Lung (tissue), 12 donors: ENCODE measurements around the gene PCDH10. TPM values are rescaled to one million over a fixed set of nuclear protein-coding genes. Genes with fewer than 3 reads are reported as not detected.

Experiments used
- ATAC-seq: fragments of 200-7000 bp; cut with Tn5 transposase; one replicate; pipeline ENCODE4 v1.9.1; 2020; ENCODE audit warnings: moderate number of reproducible peaks; ENCODE audit not compliant: insufficient read depth, low FRiP score
- DNase-seq, 3 donors: peaks; one replicate each; pipeline ENCODE4 v3.0.0-alpha.2; 2013 to 2017
- H3K27ac ChIP-seq, 2 donors: one replicate each; pipeline ENCODE4 v1.5.1; 2013; ENCODE audit warnings: mild to moderate bottlenecking in 2 of 2, moderate library complexity in 2 of 2, control low read depth in 1 of 2, inconsistent platforms in 1 of 2, low read depth in 1 of 2, low read length in 1 of 2
- H3K27me3 ChIP-seq, 3 donors: one replicate each; pipeline ENCODE4 v1.5.1; 2013; ENCODE audit warnings: low read length in 2 of 3; ENCODE audit not compliant: control insufficient read depth in 3 of 3, insufficient read depth in 3 of 3
- H3K36me3 ChIP-seq, 4 donors: one replicate each; pipeline ENCODE4 v1.5.1; 2013; ENCODE audit warnings: low read length in 4 of 4, mild to moderate bottlenecking in 1 of 4, moderate library complexity in 1 of 4; ENCODE audit not compliant: control insufficient read depth in 4 of 4, insufficient read depth in 4 of 4
- H3K4me1 ChIP-seq, 5 donors: one replicate each; pipeline ENCODE4 v1.5.1; 2013; ENCODE audit warnings: low read length in 5 of 5, mild to moderate bottlenecking in 2 of 5, moderate library complexity in 1 of 5; ENCODE audit not compliant: control insufficient read depth in 5 of 5, insufficient read depth in 5 of 5
- H3K4me3 ChIP-seq: one replicate; pipeline ENCODE4 v1.5.1; 2013; ENCODE audit warnings: mild to moderate bottlenecking, control low read depth, moderate library complexity
- H3K9ac ChIP-seq, 2 donors: one replicate each; pipeline ENCODE4 v1.5.1; 2013; ENCODE audit warnings: low read length in 2 of 2, control low read depth in 1 of 2; ENCODE audit not compliant: insufficient read depth in 1 of 2
- H3K9me3 ChIP-seq, 4 donors: one replicate each; pipeline ENCODE4 v1.5.1; 2013; ENCODE audit warnings: low read length in 3 of 4, mild to moderate bottlenecking in 1 of 4, moderate library complexity in 1 of 4; ENCODE audit not compliant: control insufficient read depth in 4 of 4, insufficient read depth in 3 of 4
- CTCF ChIP-seq: IDR thresholded peaks from 2 replicates; pipeline ENCODE4 v1.5.1; 2012; ENCODE audit warnings: mild to moderate bottlenecking; ENCODE audit errors: control extremely low read depth, extremely low read depth
- WGBS, 2 donors: extraction: QIAGEN DNeasy Blood & Tissue Kit; methylation state at CpG; one replicate each; pipeline ENCODE4 v1.1.7; 2013; 5-methylcytosine and 5-hydroxymethylcytosine counted together
- polyA plus RNA-seq, 2 donors: library from polyadenylated mRNA; stranded (reverse); fragments of 200-250 nt; gene quantifications; one replicate each; pipeline ENCODE4 v1.2.1, GENCODE V29; 2013
- total RNA-seq, 2 donors: library from RNA; depleted of rRNA in 1 of 2; stranded (reverse); fragments of >200 nt in 1 of 2; gene quantifications; one replicate each; pipeline ENCODE4 v1.2.1, GENCODE V29; 2014 to 2021
- donor health status: control.
- donor health status: control.
- donor health status: Bipolar disorder and iron deficiency.
- donor health status: healthy.
- donor health status: DM: yes; HTN: yes; CAD: no.

PCDH10 gene
- total and polyA plus RNA-seq, 4 donors = 0.08 to 1.7 (median 0.68) TPM

GRCh38 chr4:133156556-133156955 lies 7.5 kb downstream of the PCDH10 start:
- H3K4me3 ChIP-seq = no peak overlapping the region
- H3K27me3 ChIP-seq = peaks cover 2 to 44% (median 33%) of the 10 kb centered on the region in 3 donors
- ATAC-seq = no peak
- WGBS, 2 donors = 95 to 99% methylated on average over 2 of the region's 2 CpGs
- H3K36me3 ChIP-seq = no peaks in the 10 kb centered on the region
- peaks cover 0 to 14% (median 2%) of the 10 kb centered on the region in 5 donors for H3K4me1 ChIP-seq
- peaks cover 0 to 9% (median 0%) of the 10 kb centered on the region in 4 donors for H3K9me3 ChIP-seq
- no peak overlapping the region for H3K9ac ChIP-seq
- DNase-seq = no peak
- no peak for TF ChIP-seq CTCF
- no peak overlapping the region for H3K27ac ChIP-seq

DNA sequence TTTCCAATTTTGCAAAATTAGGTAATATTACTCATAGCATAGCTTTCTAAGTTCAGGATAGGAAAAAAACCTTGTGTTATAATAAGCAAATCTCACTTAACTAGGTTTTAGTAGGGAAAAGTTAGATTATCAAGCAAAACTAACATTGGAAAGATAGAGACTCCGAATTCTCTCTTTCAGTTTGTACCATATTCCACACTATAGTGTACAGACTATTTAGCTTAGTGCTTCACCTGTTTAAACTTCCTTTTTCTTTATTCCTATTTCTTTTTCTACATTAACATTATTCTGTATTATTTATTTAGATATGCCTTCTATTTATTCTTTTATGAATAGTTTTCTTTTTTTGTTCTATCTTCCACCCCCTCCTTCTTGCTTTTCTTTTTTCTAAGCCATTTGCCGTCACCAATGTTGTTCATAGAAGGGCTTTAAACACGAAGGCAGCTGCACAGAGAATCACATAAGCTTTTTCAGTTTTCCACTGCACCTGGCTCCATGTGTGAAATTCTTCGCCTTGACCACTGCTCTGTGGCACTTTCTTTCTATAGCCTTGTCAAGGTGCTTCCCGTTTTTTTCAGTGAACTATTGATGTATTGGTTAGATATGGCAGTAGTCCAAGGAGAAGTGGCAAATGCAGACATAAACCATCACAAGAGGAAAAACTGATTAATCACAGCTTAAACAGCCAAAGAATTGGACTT lies 8.5 kb downstream of the PCDH10 start:
- Histone ChIP-seq H3K27ac (no peak overlapping the region), H3K4me3 (no peak overlapping the region), H3K9ac (no peak overlapping the region), H3K27me3 (peaks cover 2 to 34% (median 23%) of the 10 kb centered on the region in 3 donors), H3K4me1 (peaks cover 0 to 4% (median under 1%) of the 10 kb centered on the region in 5 donors), H3K36me3 (no peaks in the 10 kb centered on the region), H3K9me3 (no peaks in the 10 kb centered on the region)
- WGBS, 2 donors = 23 to 47% methylated on average over 5 of the region's 5 CpGs
- DNase-seq (no peak), ATAC-seq (no peak)
- no peak for TF ChIP-seq CTCF

GRCh38 chr4:133160853-133161252 lies 11.8 kb downstream of the PCDH10 start:
- no peak for ATAC-seq
- Histone ChIP-seq H3K9ac (no peak overlapping the region), H3K4me3 (no peak overlapping the region), H3K9me3 (no peaks in the 10 kb centered on the region), H3K27ac (no peak overlapping the region), H3K4me1 (no peaks in the 10 kb centered on the region), H3K36me3 (no peaks in the 10 kb centered on the region), H3K27me3 (peaks cover 0 to 4% (median 3%) of the 10 kb centered on the region in 3 donors)
- DNase-seq = no peak
- no peak for TF ChIP-seq CTCF
- WGBS, 2 donors = 75 to 92% methylated on average over 3 of the region's 3 CpGs
